Skeletal muscle satellite cell (primary cell): Measurements from ENCODE around the gene ERN2.

Experiments used
- H3K27me3 ChIP-seq: 2 replicates; pipeline ENCODE4 v1.7.0; 2013; ENCODE audit warnings: low read length; ENCODE audit not compliant: control insufficient read depth, insufficient read depth
- H3K36me3 ChIP-seq: 2 replicates; pipeline ENCODE4 v1.7.0; 2013; ENCODE audit warnings: mild to moderate bottlenecking, control low read depth, low read length; ENCODE audit not compliant: insufficient read depth
- H3K4me1 ChIP-seq: 2 replicates; pipeline ENCODE4 v1.7.0; 2013; ENCODE audit warnings: low read length; ENCODE audit not compliant: control insufficient read depth, insufficient read depth
- H3K4me2 ChIP-seq: 2 replicates; pipeline ENCODE4 v1.7.0; 2013; ENCODE audit warnings: mild to moderate bottlenecking, low read length
- H3K4me3 ChIP-seq: 2 replicates; pipeline ENCODE4 v1.7.0; 2013; ENCODE audit warnings: low read length
- H3K9ac ChIP-seq: 2 replicates; pipeline ENCODE4 v1.7.0; 2013; ENCODE audit warnings: mild to moderate bottlenecking, low read depth, low read length, moderate library complexity
- H3K9me3 ChIP-seq: replicated peaks from 2 replicates; pipeline ENCODE4 v1.7.0; 2013; ENCODE audit warnings: mild to moderate bottlenecking, control low read depth, low read length

The ERN2 gene

DNA sequence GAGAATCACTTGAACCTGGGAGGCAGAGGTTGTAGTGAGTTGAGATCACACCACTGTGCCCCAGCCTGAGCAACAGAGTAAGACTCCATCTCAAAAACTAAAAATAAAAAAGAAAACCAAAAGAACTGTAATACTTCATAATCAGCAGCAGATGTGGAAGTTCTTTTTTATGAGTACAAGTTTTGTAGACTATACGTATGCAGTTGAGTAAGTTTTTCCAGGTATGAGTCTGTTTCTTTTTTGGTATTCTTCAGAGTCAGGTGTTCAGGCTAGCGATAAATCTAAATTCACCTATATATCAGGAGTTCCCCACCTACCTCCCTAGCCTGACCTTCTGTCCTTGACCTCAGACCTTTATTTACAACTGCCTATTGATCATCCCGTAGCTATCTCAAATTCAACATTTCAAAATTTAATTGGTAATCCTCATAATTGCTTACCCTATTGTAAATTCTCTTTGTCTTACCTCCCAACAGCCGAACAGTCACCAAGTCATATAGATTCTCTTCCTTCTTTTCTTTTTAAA lies 61.0 kb downstream of the ERN2 start:
- Histone ChIP-seq H3K27me3 (no peaks in the 10 kb centered on the region), H3K9me3 (no peaks in the 10 kb centered on the region), H3K9ac (no peak overlapping the region), H3K4me2 (no peak overlapping the region), H3K36me3 (peaks cover 29% of the 10 kb centered on the region), H3K4me1 (no peaks in the 10 kb centered on the region), H3K4me3 (no peak overlapping the region)

DNA sequence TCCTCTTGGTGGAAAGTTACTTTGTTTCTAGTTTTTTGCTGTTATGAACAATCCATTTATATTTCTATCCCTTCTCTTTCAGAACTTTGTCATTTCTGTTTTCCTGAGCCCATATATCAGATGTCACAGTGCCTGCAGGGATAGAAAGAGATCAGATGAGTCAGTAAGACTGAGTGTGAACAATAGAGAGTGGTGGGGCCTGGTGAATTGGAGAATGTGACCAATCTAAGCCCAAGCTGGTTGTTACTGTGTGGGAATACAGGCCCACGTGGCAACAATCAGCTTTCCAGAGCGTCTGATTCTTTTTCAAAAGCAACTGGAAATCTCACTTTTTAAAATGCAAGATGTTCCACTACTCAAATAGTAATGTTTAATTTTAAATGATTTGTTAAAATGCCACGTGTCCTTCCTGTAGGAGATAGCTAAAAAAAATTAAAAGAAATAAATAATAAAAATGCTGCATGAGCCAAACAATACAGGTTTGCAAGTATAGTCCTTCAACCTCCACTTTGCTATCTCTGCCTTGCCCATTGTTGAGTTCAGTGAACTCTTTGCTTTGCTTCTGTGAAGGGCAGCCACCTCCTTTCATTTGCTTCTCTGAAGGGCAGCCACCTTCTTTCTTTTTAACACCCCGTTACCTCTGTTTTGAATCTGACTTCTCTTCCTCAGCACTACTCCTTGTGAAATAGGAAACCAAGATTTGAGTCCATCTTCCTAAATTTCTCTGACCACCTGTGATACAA lies 62.2 kb downstream of the ERN2 start:
- H3K36me3 ChIP-seq: peaks cover 31% of the 10 kb centered on the region
- H3K9ac ChIP-seq: no peak overlapping the region
- no peaks in the 10 kb centered on the region for H3K9me3 ChIP-seq
- no peak overlapping the region for H3K4me2 ChIP-seq
- no peaks in the 10 kb centered on the region for H3K27me3 ChIP-seq
- no peaks in the 10 kb centered on the region for H3K4me1 ChIP-seq
- no peak overlapping the region for H3K4me3 ChIP-seq

GRCh38 chr16:23642246-23642774 lies 70.7 kb downstream of the ERN2 start:
- Histone ChIP-seq H3K4me2 (peak overlapping the region; percentile 95), H3K9me3 (no peaks in the 10 kb centered on the region), H3K36me3 (peaks cover 38% of the 10 kb centered on the region), H3K4me1 (peaks cover 14% of the 10 kb centered on the region), H3K27me3 (no peaks in the 10 kb centered on the region), H3K4me3 (peak overlapping the region; percentile 98), H3K9ac (peak overlapping the region; percentile 99)

- H3K36me3 ChIP-seq: peaks cover 37% of the 10 kb centered on the region
- no peaks in the 10 kb centered on the region for H3K27me3 ChIP-seq
These were observed 71.9 kb downstream of the ERN2 start, which contains the start of the genes DCTN5 and PALB2 for GRCh38 chr16:23640931-23641765. Gene DCTN5, plus strand, starts transcription at chr16:23641466. Its CDS starts 77 bp downstream, at chr16:23641543. Gene PALB2, minus strand, starts transcription at chr16:23641310. Its CDS starts 153 bp downstream, at chr16:23641157.

GRCh38 chr16:23640615-23640930 lies 72.4 kb downstream of the ERN2 start:
- Histone ChIP-seq H3K4me2 (peak overlapping the region; percentile 97), H3K9ac (peak overlapping the region; percentile 99), H3K36me3 (peaks cover 37% of the 10 kb centered on the region), H3K4me1 (peaks cover 14% of the 10 kb centered on the region), H3K4me3 (peak overlapping the region; percentile 98), H3K9me3 (no peaks in the 10 kb centered on the region), H3K27me3 (no peaks in the 10 kb centered on the region)

More at GRCh38 chr16:23640931-23641765, 71.9 kb downstream of the ERN2 start, which contains the start of the genes DCTN5 and PALB2:
- Histone ChIP-seq H3K4me1 (peaks cover 14% of the 10 kb centered on the region), H3K4me2 (peak within 1 kb of the TSS; percentile 97), H3K9me3 (no peaks in the 10 kb centered on the region), H3K9ac (peak within 1 kb of the TSS; percentile 99), H3K4me3 (peak within 1 kb of the TSS; percentile 98)
